ENCODE measurements around the gene HTR4.

Gene HTR4

DNA sequence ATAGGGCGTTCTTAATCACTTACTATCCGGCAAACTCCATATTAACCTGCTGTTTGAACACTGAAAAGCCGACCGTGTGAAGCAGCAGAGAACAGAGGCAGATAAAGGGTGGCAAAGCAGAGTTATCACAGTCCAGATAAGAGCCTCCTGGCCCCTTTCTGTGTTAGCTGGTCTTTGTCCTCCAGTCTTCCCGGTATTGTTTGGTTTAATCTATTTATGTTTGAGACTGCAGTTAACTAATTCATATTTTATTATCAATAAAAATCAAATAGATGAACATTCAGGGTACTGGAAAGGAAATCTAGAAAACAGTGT lies 6.0 kb upstream of the HTR4 start:
- no peak for DNase-seq

DNA sequence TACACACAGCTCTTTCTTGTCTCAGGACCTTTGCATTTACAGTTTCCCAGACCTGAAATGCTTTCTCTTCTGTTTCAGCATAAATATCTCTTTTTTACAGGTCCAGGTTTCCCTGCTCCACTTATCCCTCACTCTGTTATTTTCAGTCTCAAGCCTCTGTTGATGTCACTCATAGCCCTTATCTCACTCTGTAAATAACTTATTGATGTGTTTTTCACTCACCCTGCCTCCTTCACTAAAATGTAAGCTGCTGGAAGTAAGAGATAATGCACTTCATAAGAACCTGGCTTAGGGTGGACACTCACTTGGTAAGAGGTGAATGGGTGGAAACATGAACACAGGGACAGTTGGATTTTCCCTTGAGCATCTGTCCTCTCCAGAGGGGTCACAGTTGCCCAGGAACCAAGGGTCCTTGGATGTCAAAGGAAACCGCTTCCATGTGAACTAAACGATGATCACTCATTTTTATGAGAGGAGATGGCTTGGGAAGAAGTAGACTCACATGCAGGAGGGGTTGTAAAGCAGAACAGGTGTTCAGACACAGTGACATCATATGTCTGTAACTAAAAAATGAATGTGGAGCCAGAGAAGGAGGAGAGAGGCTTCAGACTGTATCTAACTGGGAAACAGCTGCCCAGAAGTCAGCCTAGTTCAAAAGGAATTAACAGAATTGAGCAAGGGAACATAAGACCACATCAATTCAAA lies 5.5 kb upstream of the HTR4 start:
- no peak for DNase-seq

DNA sequence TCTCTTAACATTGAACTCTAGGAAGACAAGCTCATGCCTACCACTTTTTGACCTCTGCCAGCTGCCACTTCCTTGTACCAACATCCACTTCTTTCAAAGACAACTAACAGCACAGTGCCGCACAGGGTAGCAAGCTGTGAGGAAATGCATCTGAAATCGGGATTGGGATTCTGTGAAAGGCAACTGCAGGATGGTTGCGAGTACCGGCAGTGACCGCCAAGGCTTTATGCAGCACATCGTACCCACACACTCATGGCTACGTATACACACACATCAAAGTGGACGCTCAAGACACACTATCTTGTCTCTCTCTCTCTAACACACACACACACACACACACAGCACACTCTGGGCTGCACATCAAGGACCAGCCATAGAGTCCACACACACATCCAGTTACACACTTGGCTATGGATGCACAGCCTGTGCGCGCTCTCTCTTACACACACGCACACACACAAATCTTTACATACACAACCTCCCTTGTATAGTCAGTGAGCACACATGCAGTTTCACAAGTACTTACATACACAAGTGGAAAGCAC lies 964 bp downstream of the HTR4 start:
- no peak for DNase-seq

DNA sequence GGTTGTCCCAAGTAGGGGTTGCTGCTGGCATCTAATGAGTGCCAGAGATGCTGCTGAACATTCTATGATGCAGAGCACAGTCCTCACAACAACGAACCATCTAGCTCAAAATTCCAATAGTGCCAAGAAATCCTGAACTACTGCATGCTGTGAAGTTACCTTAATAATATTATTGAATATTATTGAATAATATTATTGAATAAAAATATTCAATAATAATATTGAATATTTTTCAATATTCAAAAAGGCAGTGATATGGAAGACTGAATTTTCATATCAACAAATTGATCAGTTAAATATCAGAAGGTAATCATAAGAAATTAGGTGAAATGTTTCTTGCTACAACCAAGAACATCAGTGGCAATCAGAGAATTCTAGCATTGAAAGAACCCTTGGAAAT lies 2.8 kb downstream of the HTR4 start:
- DNase-seq: no peak

DNA sequence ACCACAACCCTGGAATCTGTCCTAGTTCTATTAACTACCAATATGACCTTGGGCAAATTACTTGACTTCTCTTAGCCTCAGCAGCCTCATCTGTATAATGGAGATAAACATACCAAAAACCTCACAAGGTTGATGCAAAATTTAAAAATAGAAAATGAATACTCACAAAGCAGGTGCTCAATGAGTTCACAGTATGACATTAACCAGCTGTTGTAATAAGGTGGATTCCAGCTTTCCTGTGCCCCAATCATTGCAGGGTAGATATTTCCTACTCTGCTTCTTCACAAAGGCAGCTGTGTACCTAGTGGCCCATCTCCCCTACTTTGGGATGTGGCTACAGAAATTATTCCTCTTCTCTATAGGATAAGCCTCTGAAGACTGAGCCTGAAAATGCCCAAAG lies 8.8 kb downstream of the HTR4 start:
- no peak for DNase-seq

DNA sequence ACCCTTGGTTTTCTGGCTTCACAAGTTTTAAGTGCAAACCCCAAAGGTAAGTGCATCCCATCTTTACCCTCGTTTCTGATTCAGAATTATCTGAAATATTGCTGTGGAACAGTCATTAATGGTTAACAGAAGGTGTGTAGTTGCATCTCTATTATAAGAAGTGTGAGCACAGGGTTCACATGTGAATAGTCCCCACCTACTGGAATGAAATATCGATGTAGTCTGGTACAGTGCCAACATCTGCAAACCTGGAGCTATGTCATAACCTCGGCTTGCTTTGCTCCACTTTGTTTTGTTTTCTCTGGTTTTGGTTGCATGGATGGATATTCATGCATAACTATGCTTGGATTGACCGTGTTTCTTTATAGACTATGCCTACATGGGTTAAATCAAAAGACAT lies 12.6 kb downstream of the HTR4 start:
- no peak for DNase-seq

DNA sequence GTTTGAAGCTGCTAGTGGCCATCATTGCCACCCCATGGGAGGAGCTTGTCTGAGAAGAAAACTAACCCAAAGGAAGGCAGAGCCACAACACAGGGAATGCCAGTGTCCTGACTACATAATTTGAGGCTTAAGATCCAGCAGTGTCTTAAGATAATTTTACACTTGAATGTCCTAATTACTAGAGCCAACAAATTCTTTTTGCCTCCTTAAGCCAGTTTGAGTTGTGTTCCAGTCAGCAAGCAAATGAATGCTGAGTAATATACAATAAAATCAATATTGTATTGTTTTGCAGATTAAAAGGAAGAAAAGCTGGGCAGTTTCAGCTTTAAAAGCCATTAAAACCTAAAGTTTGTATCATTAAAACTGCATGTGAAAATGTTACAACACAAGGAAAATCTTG lies 13.9 kb downstream of the HTR4 start:
- no peak for DNase-seq

DNA sequence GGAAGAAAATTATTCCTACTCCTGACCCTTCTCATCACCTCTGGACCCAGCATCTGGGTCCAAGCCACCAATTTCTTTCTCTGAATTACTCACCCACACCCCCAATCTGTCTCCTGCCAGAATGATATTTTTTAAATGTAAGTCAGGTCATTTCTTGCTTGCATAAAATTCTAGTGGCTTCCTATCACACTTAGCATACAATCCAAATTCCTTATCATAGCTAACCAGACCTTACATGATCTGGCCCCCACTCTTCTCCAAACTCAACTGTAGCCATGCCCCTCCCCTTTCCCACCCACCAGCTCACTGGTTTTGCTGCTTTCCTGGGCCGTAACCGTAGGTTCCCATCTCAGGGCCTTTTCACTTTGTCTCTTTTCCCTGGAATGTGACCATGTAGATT lies 15.2 kb downstream of the HTR4 start:
- no peak for DNase-seq

DNA sequence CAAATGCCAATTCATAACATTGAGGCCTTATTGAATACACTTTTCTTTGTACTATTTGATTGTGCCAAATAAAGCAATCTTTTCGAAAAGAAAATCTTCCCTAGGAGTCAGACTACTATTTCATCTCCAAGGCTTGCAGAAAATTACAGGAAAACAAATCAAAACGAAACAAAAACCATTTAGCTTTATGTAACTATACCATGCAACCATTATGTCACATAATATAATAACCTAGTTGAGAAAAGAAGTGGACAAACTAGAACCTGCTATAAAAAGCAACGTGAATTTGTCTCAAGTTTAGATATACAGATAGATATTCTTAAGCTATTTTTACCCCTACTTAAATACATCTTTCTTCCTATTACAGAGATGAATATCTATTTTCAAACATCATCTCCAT lies 18.0 kb downstream of the HTR4 start:
- DNase-seq: no peak

DNA sequence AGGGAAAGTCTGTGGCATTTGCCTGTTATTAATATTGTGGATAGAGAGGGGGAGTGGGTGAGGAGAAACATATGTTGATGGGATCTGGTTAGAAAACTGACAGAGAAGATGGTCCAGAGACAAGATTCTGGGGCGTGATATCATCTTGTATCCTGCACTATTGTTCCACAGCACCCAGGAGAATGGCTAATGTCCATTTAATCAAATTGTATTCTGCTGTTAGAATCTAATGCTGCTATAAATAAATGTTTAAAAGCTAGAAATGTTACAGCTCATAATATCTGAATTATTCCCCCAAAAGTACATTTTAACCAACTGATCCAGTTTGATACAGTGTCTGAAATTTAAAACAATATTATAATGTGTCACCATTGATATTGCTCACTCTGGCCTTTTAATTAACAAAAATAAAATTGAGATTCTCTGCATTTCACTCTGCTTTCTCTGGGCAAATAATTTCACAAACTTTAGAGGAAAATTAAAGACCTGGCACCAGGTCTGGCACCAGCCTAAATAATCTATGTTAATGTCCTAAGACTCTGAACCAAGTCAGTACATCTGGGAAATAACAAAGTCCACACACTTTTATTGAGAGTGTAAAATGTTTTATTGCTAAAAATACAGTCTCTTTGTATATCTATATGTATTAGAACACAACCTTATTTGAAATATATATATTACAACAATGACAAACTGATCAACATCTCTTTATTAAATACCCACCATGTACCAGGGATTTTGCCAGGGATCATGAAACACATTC lies 18.8 kb downstream of the HTR4 start:
- no peak for DNase-seq

DNA sequence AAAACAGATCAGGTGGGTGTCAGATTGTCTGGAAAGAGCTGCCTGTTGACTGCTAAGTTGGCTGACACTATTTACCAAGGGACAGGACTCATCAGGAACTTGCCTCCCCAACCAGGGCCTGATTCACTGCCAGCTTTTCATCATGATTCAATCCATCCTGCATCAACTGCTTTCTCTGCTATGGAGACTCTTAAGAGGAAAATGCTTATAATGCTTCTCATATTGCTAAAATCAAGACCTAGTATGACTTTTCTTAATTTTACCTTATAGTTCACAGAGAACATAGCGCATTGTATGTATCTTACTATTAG lies 21.3 kb downstream of the HTR4 start:
- DNase-seq: no peak

DNA sequence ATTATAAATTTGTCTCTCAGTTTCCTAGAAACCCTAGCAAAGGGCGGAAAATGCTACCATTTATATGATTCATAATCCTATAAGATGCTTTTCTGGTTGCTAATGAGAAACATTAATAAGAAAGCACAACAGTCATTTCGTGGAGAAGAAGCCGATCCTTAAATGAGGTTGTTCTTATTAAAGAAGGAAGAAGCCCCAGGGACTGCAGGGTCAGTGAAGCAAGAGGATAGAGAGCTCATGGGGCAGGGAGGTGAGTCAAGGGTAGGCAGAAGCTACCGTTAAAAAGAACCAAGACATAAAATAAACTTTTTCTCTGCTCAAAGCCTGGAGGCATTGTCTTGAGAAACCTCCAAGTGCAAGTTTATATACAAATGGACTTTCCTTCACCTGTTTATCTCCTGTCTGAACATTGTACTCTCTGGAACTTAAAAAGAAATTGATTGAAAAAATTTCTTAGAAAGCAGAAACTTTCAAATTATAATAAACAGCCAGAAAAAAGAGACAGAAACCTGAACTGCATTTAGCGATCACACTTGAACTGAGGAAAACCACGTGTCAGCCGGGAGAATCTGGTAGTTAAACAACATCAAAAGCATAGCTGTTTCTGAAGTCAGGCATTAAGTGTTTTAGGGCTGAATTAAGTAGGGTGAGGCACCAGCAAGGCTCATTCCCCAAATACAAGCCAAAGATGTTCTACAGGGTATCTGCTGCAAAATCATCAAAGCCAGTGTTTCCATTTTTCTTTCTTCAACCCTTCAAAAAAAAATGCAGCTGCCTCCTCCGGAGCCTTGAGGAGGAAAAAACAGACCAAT lies 21.9 kb downstream of the HTR4 start:
- no peak for DNase-seq

DNA sequence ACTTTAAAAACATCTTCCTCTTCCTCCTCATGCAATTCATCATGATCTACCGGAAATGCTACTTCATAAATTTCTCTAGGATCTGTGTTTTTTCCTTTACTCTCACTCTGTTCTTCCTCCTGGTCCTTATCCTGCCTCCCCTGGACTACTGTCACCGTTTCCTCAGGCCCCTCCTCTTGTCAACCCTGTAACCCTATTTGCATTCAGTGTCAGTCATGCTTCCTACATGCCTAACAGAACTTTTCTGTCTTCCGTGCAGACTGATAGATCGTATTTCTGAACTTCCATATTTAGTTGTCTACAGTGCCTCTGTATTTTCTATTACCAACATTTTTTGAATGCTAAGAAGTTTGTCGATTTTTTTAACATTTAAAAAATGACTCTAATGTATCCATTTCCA lies 27.3 kb downstream of the HTR4 start:
- DNase-seq: no peak

DNA sequence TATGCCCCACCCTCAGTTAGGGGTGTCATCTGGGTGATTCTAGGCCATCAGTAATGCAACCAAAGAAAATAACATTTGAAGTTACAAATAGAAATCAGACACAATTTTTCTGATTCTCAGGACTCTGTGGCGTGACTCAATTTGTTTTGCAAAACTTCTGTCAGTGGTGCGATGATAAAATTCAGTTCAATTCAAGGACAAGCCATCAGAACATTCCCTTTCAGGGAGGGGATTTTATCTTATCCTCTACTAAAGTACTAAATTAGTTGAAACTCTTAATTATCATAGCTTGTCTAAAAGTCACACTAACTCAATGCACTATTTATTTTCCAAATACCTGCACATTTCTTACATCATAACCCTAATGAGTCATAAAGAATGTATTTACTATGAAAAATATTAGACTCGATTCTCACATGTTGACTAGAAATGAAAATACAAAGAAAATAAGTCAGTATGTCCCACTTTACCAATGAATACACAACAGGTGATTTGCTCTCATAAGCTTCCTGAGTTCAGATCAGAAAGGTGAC lies 28.2 kb downstream of the HTR4 start:
- DNase-seq: no peak

DNA sequence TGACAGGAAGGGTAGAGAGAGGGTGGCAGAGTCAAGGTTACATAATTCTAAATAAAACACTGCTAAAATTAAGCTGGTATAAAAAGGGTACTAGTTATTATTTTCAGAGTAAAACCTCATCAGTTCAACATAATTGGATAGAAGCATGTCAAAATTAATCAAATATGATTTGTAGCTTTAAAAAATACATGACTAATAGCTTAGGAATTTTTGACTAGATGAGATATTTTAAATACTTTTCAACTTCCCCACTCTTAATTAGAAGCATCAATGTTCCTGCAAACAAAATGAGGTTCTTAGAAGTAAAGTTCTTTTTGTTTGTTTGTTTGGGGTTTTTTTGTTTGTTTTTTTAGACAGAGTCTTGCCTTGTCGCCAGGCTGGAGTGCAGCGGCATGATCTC lies 29.1 kb downstream of the HTR4 start:
- DNase-seq: no peak

DNA sequence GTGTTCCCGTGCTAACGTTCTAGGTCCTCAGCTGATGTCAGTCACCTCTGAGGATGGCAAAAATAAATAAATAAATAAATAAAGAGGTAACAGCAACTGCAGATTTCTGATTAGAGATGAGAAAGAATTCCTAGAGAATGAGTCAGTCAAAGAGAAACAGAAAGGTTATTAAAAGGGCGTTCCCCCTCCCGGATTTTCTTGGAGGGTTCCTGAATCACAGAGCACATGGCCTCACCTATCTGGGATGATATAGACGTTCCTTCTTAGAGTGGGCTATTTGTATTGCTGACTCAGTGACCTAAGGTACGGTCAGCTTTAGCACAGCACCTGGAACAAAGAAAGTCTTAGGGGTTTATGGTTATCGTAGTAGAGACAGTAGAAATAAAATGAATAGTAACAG lies 30.6 kb downstream of the HTR4 start:
- no peak for DNase-seq

DNA sequence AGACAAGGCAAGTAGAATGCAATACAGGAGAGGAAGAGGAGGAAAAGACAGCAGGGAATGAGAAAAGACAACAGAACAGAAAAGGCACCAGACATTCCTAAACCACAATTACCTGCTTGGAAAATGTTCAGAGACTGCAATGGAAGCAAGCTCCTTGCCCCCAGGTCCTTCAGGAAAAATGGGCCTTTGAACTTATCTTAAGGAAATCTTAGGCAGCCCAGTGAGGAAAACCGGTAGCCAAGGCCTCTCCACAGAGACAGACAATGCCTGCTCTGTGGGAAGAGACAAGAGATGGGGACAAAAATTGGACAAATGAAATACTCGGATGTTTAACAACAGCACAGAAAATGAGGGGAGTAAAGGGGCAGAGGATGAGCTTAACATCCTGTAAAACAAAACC lies 31.2 kb downstream of the HTR4 start:
- DNase-seq: no peak

DNA sequence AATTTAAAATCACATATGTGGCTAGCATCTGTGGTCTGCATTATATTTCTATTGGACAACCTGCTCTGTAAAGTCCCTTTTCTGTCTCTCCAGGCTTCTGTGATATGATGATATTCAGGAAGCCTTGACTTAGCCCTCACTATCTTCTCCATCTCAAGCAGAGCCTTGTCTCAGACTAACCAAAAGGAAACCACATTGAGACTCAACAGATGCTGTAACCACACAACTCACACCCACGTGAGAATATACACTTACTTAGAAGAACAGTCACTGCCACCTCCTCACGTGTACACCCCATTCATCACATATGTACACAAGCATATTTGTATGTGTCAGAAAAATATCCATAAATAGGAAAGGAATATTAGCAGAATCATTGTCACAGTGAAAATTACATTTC lies 33.6 kb downstream of the HTR4 start:
- DNase-seq: no peak

DNA sequence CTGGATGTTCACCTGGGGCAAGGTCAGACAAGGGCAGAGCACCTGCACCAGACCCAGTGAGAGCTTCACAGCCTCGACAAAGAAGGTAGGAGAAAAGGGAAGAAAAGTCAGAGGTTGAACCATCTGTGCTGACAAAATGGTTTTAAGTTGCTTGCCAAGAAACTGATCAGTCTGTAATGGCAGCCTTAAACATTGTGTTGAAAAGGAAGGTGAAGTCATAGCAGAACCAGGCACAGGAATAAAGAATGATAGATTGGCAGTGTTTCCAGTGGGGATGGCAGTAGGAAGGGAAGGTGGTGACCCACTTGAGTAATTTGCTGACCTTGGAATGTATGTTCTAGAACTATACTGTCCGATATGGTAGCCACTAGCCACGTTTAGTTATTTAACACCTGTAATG lies 34.2 kb downstream of the HTR4 start:
- DNase-seq: no peak

DNA sequence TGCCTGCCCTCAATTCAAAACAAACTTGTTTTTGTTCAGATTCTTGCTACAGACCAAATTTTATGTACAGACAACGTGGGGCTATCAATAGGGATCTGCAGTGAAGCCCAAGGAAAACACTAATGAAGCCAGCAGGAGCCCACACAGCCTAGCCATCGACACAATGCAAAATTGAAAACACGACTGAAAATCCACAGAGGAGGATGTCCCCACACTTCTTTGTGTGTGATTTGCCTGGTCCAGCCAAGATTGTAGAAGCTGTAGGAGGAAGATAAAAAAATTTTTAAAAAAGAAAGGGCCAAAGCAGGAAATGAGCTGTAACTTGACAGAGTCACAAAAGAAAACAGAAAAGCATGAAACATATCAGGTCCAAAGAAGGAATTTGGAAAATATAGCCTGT lies 34.8 kb downstream of the HTR4 start:
- DNase-seq: no peak

DNA sequence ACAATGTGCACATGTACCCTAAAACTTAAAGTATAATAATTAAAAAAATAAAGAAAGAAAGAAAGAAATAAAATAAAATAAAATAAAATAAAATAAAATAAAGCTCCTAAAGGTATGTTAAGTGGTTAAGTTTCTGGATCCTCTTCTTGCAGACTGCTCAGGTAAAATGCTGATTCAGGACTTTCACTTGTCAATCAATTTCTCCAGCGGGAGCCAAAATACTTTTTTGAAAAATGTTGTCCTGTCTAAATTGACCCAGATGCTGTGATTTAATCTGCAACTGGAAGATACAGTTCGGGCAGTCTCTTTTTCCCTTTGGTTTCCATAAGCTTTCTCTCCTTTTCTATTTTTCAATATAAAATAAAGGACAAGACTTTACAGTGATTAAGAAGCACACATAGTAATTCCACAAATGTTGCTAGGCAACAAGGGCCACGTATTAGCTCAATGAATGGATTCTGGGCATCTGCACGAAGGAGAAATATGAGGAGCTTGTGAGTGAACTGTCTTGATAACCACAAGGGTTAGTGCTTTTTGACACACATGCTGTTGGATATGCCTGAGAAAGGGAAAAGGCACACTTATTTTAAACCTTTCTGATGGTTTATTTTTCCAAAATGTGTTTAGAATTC lies 38.6 kb downstream of the HTR4 start:
- no peak for DNase-seq

DNA sequence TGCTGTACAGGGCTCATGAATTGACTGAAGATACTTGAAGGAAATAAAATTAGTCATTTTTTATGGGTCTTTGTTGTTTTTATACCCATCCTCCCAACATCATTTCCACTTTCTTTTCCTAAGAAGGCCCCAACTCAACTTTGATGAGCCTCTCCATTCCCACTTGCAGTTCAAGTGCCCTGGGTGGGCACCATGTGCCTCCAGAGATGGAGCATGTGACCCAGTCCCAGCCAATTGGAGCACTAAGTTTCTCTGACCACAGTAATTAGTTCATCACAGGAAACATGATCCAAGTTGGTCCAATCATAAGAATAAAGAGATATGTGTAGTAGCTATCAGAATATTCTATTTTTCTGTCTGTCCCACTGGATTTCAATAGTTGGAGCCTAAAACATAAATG lies 46.9 kb downstream of the HTR4 start:
- no peak for DNase-seq

DNA sequence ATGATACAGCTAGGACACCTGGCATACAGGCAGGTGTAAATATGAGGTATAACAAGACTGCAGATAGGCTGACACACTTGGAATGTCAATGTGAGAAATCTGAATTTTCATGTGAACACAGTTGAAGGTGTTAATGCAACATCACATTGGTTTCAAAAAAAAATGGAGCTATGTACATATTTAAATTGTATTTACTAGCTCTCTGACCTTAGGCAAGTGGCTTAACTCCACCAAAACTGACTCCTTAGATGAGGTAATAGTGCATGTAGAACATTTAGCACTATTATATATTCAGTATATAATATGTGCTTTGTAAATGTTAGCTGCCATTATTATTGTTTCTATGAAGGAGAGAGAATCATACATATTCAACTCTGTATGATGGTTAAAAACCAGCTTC lies 48.0 kb downstream of the HTR4 start:
- no peak for DNase-seq
